RWPE2 (cell line): ENCODE measurements around the gene ETV6.

ENCODE experiments used
- ATAC-seq: fragments of 200-7000 bp; cut with Tn5 transposase; 3 replicates; pipeline ENCODE4 v1.9.1; 2021; ENCODE audit warnings: low read depth
- DNase-seq: peaks from one replicate; pipeline ENCODE4 v3.0.0-alpha.2; 2020; ENCODE audit warnings: low spot score
- H3K27ac ChIP-seq: fragments of 450-650 bp; 2 replicates; pipeline ENCODE4 v1.5.1; 2017; ENCODE audit warnings: mild to moderate bottlenecking; ENCODE audit not compliant: poor library complexity, severe bottlenecking
- H3K27me3 ChIP-seq: fragments of 250-450 bp; sonication (Bioruptor Pico); 2 replicates; pipeline ENCODE4 v1.5.1; 2021; ENCODE audit warnings: mild to moderate bottlenecking, moderate library complexity; ENCODE audit not compliant: insufficient read depth, poor library complexity, severe bottlenecking
- H3K36me3 ChIP-seq: fragments of 250-450 bp; sonication (Bioruptor Pico); 2 replicates; pipeline ENCODE4 v1.5.1; 2020; ENCODE audit warnings: low read depth, mild to moderate bottlenecking, moderate library complexity
- H3K4me1 ChIP-seq: fragments of 250-450 bp; sonication (Bioruptor Pico); 2 replicates; pipeline ENCODE4 v1.5.1; 2021; ENCODE audit warnings: mild to moderate bottlenecking, moderate library complexity; ENCODE audit not compliant: insufficient read depth, poor library complexity, severe bottlenecking
- H3K4me3 ChIP-seq: fragments of 250-450 bp; sonication (Bioruptor Pico); 2 replicates; pipeline ENCODE4 v1.5.1; 2021; ENCODE audit warnings: mild to moderate bottlenecking, moderate library complexity; ENCODE audit not compliant: severe bottlenecking
- H3K9me3 ChIP-seq: fragments of 250-450 bp; sonication (Bioruptor Pico); 2 replicates; pipeline ENCODE4 v1.5.1; 2021; ENCODE audit warnings: mild to moderate bottlenecking, moderate library complexity; ENCODE audit not compliant: severe bottlenecking
- CTCF ChIP-seq: fragments of 450-650 bp; IDR thresholded peaks from one replicate; pipeline ENCODE4 v1.5.1; 2017; ENCODE audit warnings: mild to moderate bottlenecking, moderate library complexity; ENCODE audit not compliant: poor library complexity, severe bottlenecking

ETV6 gene

GRCh38 chr12:11738450-11738849 is 89.0 kb downstream of the ETV6 start:
- ATAC-seq (no peak), DNase-seq (no peak)
- Histone ChIP-seq H3K27ac (no peak overlapping the region), H3K36me3 (no peaks in the 10 kb centered on the region), H3K4me3 (no peak overlapping the region), H3K4me1 (peaks cover 19% of the 10 kb centered on the region), H3K9me3 (no peaks in the 10 kb centered on the region), H3K27me3 (no peaks in the 10 kb centered on the region)
- no peak for TF ChIP-seq CTCF

- Histone ChIP-seq H3K36me3 (no peaks in the 10 kb centered on the region), H3K9me3 (no peaks in the 10 kb centered on the region), H3K27me3 (no peaks in the 10 kb centered on the region), H3K4me1 (peaks cover 32% of the 10 kb centered on the region), H3K27ac (no peak overlapping the region), H3K4me3 (no peak overlapping the region)
- ATAC-seq = no peak
- no peak for DNase-seq
- TF ChIP-seq CTCF = no peak
Observed at GRCh38 chr12:11739980-11740577, 90.6 kb downstream of the ETV6 start.

GRCh38 chr12:11741434-11742092 is 92.1 kb downstream of the ETV6 start:
- no peak for TF ChIP-seq CTCF
- Histone ChIP-seq H3K4me3 (no peak overlapping the region), H3K4me1 (peaks cover 44% of the 10 kb centered on the region), H3K27ac (peak overlapping the region; percentile 92), H3K27me3 (no peaks in the 10 kb centered on the region), H3K36me3 (no peaks in the 10 kb centered on the region), H3K9me3 (no peaks in the 10 kb centered on the region)
- no peak for DNase-seq
- ATAC-seq = peak; percentile 53

GRCh38 chr12:11743423-11744409 is 94.2 kb downstream of the ETV6 start:
- H3K9me3 ChIP-seq = no peaks in the 10 kb centered on the region
- peak; percentile 50; the same call in 2 of the 3 replicates for ATAC-seq
- H3K27me3 ChIP-seq = no peaks in the 10 kb centered on the region
- TF ChIP-seq CTCF = no peak
- DNase-seq = no peak
- no peak overlapping the region for H3K4me3 ChIP-seq
- H3K27ac ChIP-seq = peak overlapping the region; percentile 92
- H3K36me3 ChIP-seq = no peaks in the 10 kb centered on the region
- H3K4me1 ChIP-seq = peaks cover 55% of the 10 kb centered on the region
